Upper lobe of left lung (tissue), 6 donors: Measurements from ENCODE around the gene MEGF6. TPM values are rescaled to one million over a fixed set of nuclear protein-coding genes. Genes with fewer than 3 reads are reported as not detected.

Source experiments
- ATAC-seq, 2 donors: fragments of 200-7000 bp; cut with Tn5 transposase; one replicate each; pipeline ENCODE4 v1.9.1; 2022; ENCODE audit warnings: mild to moderate bottlenecking in 2 of 2, moderate library complexity in 2 of 2; ENCODE audit not compliant: low FRiP score in 2 of 2
- DNase-seq, 2 donors: peaks; one replicate each; pipeline ENCODE4 v3.0.0-alpha.2; 2019 to 2020
- H3K27ac ChIP-seq, 4 donors: fragments of 200-600 bp; sonication (generic); one replicate each; pipeline ENCODE4 v1.5.1; 2016 to 2019
- H3K27me3 ChIP-seq, 4 donors: fragments of 200-600 bp; sonication (generic); one replicate each; pipeline ENCODE4 v1.5.1; 2017 to 2019
- H3K36me3 ChIP-seq, 4 donors: fragments of 200-600 bp; sonication (generic); one replicate each; pipeline ENCODE4 v1.5.1; 2016 to 2019
- H3K4me1 ChIP-seq, 4 donors: fragments of 200-600 bp; sonication (generic); one replicate each; pipeline ENCODE4 v1.5.1; 2018 to 2019
- H3K4me3 ChIP-seq, 4 donors: fragments of 200-600 bp; sonication (generic); one replicate each; pipeline ENCODE4 v1.5.1; 2017 to 2019; ENCODE audit warnings: mild to moderate bottlenecking in 2 of 4, moderate library complexity in 1 of 4
- H3K9me3 ChIP-seq, 4 donors: fragments of 200-600 bp; sonication (generic); one replicate each; pipeline ENCODE4 v1.5.1; 2018 to 2019
- EP300 ChIP-seq, 4 donors: sonication (generic); formaldehyde crosslinking; IDR thresholded peaks; one replicate each; pipeline ENCODE4 v1.5.1; 2017; ENCODE audit warnings: antibody characterized with exemption in 4 of 4, control low read depth in 2 of 4
- POLR2A ChIP-seq, 4 donors: fragments of 450-650 bp; IDR thresholded peaks; one replicate each; pipeline ENCODE4 v1.5.1; 2016 to 2017; ENCODE audit warnings: antibody characterized with exemption in 4 of 4, mild to moderate bottlenecking in 2 of 4
- POLR2AphosphoS5 ChIP-seq, 2 donors: sonication (generic); formaldehyde crosslinking; IDR thresholded peaks; one replicate each; pipeline ENCODE4 v1.5.1; 2017; ENCODE audit warnings: antibody characterized with exemption in 2 of 2
- WGBS, 2 donors: methylation state at CpG; one replicate each; pipeline ENCODE4 v1.1.5; 2017 to 2018; 5-methylcytosine and 5-hydroxymethylcytosine counted together
- total RNA-seq, 6 donors: library from RNA; depleted of rRNA in 4 of 6; stranded (reverse); fragments of >200 nt in 4 of 6; gene quantifications; one replicate each; pipeline versions ENCODE4 v1.1.0 to v1.2.1, GENCODE V29; 2016 to 2021
- TF ChIP-seq, protein P1 (sequence below), 6 experiments: fragments of 450-650 bp in 4 of 6; fragments of 200-600 bp in 2 of 6; sonication (generic) in 2 of 6; IDR thresholded peaks; one replicate each; pipeline ENCODE4 v1.5.1; 2016 to 2019; ENCODE audit warnings: antibody characterized with exemption in 6 of 6
- donor health status: DM: no; HTN: no; CAD: no; lungs with moderate emphysema.
- donor health status: DM: no; HTN: yes; CAD: no; lungs with severe emphysema.

The MEGF6 gene
- total RNA-seq, 6 donors from 2014 or later: 23.8 to 128 (median 83.5) TPM

DNA sequence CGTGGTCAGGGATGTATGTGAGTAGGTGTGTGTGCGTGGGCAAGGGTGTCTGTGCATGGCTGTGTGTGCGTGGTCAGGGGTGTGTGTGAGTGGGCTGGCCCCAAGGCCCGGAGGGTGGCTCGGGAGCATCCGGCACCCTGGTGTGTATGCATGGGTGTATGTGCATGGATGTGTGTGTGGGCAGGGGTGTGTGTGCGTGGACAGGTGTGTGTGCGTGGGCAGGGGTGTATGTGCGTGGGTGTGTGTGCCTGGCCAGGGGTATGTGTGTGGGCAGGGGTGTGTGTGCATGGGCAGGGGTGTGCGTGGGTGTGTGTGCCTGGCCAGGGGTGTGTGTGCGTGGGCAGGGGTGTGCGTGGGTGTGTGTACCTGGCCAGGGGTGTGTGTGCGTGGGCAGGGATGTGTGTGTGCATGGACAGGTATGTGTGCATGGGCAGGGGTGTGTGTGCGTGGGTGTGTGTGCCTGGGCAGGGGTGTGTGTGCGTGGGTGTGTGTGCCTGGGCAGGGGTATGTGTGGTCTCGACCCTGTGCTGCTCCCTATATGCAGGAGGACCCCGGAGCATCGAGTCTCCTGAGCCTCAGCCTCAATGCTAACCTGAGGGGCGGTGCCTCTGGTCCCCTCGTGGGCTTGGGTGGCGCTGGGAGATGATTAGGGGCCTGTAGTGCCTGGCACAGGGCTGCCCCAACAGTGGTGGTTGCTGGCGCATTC, 140.5 kb downstream of the MEGF6 start:
- Histone ChIP-seq H3K4me3 (no peak overlapping the region), H3K4me1 (no peaks in the 10 kb centered on the region), H3K9me3 (no peaks in the 10 kb centered on the region), H3K36me3 (peaks cover 0 to 5% (median 2%) of the 10 kb centered on the region in 4 donors), H3K27me3 (no peaks in the 10 kb centered on the region), H3K27ac (no peak overlapping the region)
- ATAC-seq (no peak), DNase-seq (peak in 1 of 2 donors; percentile 75)
- WGBS, 2 donors: 87 to 95% methylated on average over 16 to 22 of the region's 22 CpGs
- TF ChIP-seq, protein P1, sequence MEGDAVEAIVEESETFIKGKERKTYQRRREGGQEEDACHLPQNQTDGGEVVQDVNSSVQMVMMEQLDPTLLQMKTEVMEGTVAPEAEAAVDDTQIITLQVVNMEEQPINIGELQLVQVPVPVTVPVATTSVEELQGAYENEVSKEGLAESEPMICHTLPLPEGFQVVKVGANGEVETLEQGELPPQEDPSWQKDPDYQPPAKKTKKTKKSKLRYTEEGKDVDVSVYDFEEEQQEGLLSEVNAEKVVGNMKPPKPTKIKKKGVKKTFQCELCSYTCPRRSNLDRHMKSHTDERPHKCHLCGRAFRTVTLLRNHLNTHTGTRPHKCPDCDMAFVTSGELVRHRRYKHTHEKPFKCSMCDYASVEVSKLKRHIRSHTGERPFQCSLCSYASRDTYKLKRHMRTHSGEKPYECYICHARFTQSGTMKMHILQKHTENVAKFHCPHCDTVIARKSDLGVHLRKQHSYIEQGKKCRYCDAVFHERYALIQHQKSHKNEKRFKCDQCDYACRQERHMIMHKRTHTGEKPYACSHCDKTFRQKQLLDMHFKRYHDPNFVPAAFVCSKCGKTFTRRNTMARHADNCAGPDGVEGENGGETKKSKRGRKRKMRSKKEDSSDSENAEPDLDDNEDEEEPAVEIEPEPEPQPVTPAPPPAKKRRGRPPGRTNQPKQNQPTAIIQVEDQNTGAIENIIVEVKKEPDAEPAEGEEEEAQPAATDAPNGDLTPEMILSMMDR (IDR thresholded peaks at IDR 0.05): no peak
- no peak for TF ChIP-seq POLR2AphosphoS5 (IDR thresholded peaks at IDR 0.05)
- no peak for TF ChIP-seq EP300 (IDR thresholded peaks at IDR 0.05)
- TF ChIP-seq POLR2A (IDR thresholded peaks at IDR 0.05): no peak

DNA sequence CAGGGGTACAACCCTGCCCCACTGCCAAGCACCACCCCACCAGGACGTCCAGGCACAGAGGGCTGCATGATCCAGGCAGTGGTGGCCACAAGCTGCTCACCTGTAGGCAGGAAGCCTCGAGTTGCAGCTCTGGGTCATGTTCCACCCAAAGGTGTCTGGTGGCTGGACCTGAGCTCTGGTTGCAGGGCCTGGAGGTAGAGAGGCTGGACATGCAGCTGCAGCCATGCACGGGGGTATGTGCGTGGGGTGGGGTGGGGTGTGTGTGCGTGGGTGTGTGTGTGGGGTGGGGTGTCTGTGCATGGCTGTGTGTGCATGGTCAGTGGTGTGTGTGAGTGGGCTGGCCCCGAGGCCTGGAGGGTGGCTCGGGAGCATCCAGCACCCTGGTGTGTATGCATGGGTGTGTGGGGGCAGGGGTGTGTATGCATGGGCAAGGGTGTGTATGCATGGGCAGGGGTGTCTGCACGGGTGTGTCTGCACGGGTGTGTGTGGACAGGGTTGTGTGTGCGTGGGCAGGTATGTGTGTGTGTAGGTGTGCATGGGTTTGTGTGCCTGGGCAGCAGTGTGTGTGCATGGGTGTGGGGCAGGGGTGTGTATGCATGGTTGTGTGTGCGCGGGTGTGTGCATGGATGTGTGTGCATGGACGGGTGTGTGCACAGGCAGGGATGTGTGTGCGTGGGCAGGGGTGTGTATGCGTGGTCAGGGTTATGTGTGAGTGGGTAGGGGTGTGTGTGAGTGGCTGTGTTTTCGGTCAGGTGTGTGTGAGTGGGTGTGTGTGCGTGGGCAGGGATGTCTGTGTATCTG, 141.3 kb downstream of the MEGF6 start:
- Histone ChIP-seq H3K27ac (no peak overlapping the region), H3K27me3 (no peaks in the 10 kb centered on the region), H3K4me1 (no peaks in the 10 kb centered on the region), H3K36me3 (peaks cover 0 to 5% (median 2%) of the 10 kb centered on the region in 4 donors), H3K4me3 (no peak overlapping the region), H3K9me3 (no peaks in the 10 kb centered on the region)
- DNase-seq (peak in 1 of 2 donors; percentile 52), ATAC-seq (no peak)
- TF ChIP-seq, protein P1 (IDR thresholded peaks at IDR 0.05): no peak
- TF ChIP-seq POLR2AphosphoS5 (IDR thresholded peaks at IDR 0.05): no peak
- no peak for TF ChIP-seq EP300 (IDR thresholded peaks at IDR 0.05)
- no peak for TF ChIP-seq POLR2A (IDR thresholded peaks at IDR 0.05)
- 87 to 91% methylated on average over 10 to 17 of the region's 17 CpGs for WGBS, 2 donors

DNA sequence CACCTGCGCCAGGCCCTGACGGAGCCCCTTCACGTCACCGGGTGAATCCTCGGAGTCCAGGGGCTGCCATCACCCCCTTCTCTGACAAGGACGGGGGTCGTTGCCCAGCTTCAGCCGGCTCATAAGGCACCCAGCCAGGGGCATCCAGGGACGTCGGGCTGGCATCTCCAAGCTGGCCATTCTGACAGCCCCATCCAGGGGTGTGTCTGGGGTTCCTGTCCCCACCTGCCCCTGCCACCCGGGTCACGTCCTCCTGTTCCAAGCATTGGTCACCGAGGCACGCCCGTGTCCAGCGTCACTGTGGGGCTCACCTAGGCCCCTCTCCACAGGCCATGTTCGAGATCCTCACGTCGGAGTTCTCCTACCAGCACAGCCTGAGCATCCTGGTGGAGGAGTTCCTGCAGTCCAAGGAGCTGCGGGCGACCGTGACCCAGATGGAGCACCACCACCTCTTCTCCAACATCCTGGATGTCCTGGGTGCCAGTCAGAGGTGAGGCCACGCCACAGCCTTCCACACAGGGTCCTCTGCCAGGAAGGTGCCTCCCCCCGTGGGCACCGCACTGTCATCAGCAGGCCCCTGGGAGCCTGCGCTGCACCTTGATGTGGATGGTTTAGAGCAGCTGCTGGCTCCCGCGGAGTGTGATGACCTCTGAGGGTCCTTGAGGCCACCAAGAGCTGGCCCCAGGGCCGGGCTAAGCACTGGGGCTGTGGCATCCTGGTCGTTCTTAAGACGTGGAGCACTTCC, 142.0 kb downstream of the MEGF6 start:
- TF ChIP-seq POLR2AphosphoS5 (IDR thresholded peaks at IDR 0.05) (no peak), POLR2A (IDR thresholded peaks at IDR 0.05) (no peak), EP300 (IDR thresholded peaks at IDR 0.05) (no peak)
- TF ChIP-seq, protein P1 (IDR thresholded peaks at IDR 0.05): no peak
- no peaks in the 10 kb centered on the region for H3K27me3 ChIP-seq
- no peaks in the 10 kb centered on the region for H3K9me3 ChIP-seq
- H3K4me1 ChIP-seq: no peaks in the 10 kb centered on the region
- H3K36me3 ChIP-seq: peaks cover 0 to 5% (median 2%) of the 10 kb centered on the region in 4 donors
- H3K27ac ChIP-seq: no peak overlapping the region
- ATAC-seq (no peak), DNase-seq (peak in 1 of 2 donors; percentile 70)
- no peak overlapping the region for H3K4me3 ChIP-seq
- WGBS, 2 donors: 94 to 95% methylated on average over 9 to 28 of the region's 31 CpGs

DNA sequence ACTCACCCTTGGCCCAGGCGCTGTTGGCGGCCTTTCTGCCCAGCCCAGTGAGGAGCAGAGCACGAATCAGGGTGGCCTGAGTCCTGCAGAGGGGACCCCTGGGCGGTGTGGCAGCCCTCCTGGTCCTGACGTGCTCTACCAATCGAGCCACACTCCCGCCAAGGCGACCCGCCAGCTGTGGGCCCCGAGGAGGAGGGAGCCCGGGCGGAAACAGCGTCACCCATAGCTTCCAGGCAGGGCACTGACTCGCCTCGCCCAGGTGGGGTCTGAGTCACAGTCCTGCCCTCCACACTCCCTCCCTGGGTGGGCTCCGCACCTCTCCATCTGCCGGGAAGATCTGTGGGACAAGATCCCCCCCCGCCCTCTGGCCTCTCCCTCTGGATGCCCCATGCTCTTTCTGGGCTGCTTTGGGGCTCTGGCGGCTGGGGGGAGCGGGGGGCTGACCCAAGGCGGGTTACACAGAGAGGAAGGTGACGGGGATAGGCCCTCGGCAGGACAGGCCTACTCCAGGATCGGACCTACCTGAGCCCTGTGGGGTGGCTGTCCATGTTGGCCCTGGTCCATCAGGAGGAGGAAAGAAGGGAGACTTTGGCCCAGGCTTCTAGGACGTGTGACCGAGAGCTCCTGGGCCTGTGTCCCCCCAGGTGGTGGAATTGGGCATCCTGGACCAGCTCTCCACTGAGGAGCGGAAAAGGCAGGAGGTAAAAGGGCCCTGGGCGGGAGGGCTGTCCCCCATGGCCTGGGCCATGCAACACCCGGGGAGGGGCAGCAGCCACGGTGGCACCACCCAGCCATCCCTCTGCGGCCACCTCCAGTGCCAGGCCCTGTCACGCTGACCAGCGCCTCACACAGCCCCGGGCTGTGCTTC, 142.8 kb downstream of the MEGF6 start:
- Histone ChIP-seq H3K4me1 (no peaks in the 10 kb centered on the region), H3K4me3 (no peak overlapping the region), H3K27me3 (no peaks in the 10 kb centered on the region), H3K27ac (no peak overlapping the region), H3K9me3 (no peaks in the 10 kb centered on the region), H3K36me3 (peaks cover 0 to 5% (median 2%) of the 10 kb centered on the region in 4 donors)
- DNase-seq: peak in 1 of 2 donors; percentile 77
- WGBS, 2 donors: 88 to 89% methylated on average over 14 to 33 of the region's 34 CpGs
- TF ChIP-seq POLR2A (IDR thresholded peaks at IDR 0.05) (no peak), EP300 (IDR thresholded peaks at IDR 0.05) (no peak), POLR2AphosphoS5 (IDR thresholded peaks at IDR 0.05) (no peak)
- TF ChIP-seq, protein P1 (IDR thresholded peaks at IDR 0.05): no peak
- ATAC-seq: no peak
